ENCODE results near the gene CENPF.

CENPF gene

DNA sequence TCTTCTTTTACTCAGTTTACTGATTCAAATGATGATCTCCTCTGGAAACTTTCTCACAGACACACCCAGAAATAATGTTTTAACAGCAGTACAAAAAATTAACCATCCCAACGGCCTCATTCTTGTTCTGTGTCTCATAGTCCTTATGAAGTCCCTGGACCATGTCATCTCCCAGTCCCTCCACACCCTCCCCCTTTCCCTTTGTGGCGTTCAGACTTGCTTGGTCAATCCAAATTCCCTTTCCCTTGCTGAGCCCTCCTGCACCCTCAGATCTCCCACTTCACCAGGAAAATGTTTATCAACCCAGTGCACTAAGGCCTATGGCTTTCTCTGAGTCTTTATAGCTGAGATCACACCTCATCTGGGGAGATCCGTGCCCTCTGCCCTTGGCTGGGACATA is 85.9 kb downstream of the CENPF start:
- Mint-ChIP-seq H3K4me3 (no peak overlapping the region), H3K27ac (no peak overlapping the region), H3K36me3 (ENCODE audit: low read depth) (no peaks in the 10 kb centered on the region), H3K4me1 (peaks cover 9% of the 10 kb centered on the region), H3K27me3 (ENCODE audit: low read depth) (peaks cover 3% of the 10 kb centered on the region), H3K9me3 (no peaks in the 10 kb centered on the region)
- TF ChIP-seq, protein P1, sequence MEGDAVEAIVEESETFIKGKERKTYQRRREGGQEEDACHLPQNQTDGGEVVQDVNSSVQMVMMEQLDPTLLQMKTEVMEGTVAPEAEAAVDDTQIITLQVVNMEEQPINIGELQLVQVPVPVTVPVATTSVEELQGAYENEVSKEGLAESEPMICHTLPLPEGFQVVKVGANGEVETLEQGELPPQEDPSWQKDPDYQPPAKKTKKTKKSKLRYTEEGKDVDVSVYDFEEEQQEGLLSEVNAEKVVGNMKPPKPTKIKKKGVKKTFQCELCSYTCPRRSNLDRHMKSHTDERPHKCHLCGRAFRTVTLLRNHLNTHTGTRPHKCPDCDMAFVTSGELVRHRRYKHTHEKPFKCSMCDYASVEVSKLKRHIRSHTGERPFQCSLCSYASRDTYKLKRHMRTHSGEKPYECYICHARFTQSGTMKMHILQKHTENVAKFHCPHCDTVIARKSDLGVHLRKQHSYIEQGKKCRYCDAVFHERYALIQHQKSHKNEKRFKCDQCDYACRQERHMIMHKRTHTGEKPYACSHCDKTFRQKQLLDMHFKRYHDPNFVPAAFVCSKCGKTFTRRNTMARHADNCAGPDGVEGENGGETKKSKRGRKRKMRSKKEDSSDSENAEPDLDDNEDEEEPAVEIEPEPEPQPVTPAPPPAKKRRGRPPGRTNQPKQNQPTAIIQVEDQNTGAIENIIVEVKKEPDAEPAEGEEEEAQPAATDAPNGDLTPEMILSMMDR (IDR thresholded peaks at IDR 0.05; ENCODE audit: unreplicated experiment in 3 of 3), result no peak

DNA sequence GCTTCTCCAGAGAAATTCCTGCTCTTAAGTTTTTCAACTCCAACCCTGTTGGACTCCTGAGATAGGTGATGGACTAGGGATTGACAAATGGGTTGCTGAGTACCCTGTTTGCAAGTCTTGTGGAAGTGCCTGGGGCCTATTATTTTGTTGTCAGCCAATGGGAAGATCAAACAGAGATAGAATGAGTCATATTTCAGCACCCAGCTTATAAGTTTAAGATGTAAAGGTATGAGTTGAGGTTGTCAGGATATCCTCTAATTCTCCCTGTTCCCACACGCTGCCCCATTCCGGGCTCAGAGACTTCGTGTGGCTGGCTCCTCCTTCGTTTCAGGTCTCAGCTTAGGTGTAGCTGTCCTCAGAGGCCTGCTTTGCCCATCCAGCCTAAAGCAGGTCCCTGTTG is 91.8 kb downstream of the CENPF start:
- H3K27ac Mint-ChIP-seq, result no peak overlapping the region
- no peaks in the 10 kb centered on the region for H3K36me3 Mint-ChIP-seq (ENCODE audit: low read depth)
- H3K4me1 Mint-ChIP-seq, result no peaks in the 10 kb centered on the region
- TF ChIP-seq, protein P1 (IDR thresholded peaks at IDR 0.05; ENCODE audit: unreplicated experiment in 3 of 3), result no peak
- peaks cover 11% of the 10 kb centered on the region for H3K9me3 Mint-ChIP-seq
- no peak overlapping the region for H3K4me3 Mint-ChIP-seq
- no peaks in the 10 kb centered on the region for H3K27me3 Mint-ChIP-seq (ENCODE audit: low read depth)

DNA sequence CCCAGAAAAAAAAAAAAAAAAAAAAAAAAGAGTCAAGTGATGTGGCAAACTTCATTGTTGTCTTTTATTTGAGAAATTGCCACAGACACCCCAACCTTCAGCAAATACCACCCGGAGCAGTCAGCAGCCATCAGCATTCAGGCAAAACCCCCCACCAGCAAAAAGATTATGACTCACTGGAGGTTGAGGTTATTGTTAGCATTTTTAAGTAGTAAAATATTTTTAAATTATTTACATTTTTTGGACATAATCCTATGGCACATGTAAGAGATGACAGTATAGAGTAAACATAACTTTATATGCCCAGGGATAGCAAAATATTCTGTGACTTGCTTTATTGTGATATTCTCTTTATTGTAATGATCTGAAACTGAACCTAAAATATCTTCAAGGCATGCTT is 95.6 kb downstream of the CENPF start:
- no peaks in the 10 kb centered on the region for H3K36me3 Mint-ChIP-seq (ENCODE audit: low read depth)
- no peaks in the 10 kb centered on the region for H3K4me1 Mint-ChIP-seq
- no peak overlapping the region for H3K4me3 Mint-ChIP-seq
- H3K27ac Mint-ChIP-seq, result no peak overlapping the region
- H3K27me3 Mint-ChIP-seq (ENCODE audit: low read depth), result no peaks in the 10 kb centered on the region
- peaks cover 11% of the 10 kb centered on the region for H3K9me3 Mint-ChIP-seq
- TF ChIP-seq, protein P1 (IDR thresholded peaks at IDR 0.05; ENCODE audit: unreplicated experiment in 3 of 3), result no peak

DNA sequence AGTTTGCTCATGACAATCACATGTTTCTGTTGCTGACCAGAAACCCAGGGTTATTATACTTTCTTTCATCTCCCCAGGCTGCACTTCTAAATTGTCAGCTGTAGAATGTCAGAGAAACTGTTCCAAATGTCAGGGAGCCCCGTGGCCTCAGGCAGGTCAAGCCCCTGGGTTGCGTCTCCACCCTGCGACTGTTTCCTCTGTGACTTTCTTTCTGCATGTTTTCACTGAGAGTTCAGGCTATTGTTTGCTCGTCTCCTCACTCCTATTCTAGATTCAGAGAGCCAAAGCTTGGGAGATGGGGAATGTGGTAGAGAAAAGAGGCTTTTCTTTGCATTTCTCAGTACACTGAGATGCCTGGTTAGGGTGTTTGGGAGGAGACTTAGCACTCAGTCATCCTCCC is 97.4 kb downstream of the CENPF start:
- no peak overlapping the region for H3K4me3 Mint-ChIP-seq
- H3K4me1 Mint-ChIP-seq, result no peaks in the 10 kb centered on the region
- H3K27me3 Mint-ChIP-seq (ENCODE audit: low read depth), result no peaks in the 10 kb centered on the region
- peaks cover 3% of the 10 kb centered on the region for H3K36me3 Mint-ChIP-seq (ENCODE audit: low read depth)
- TF ChIP-seq, protein P1 (IDR thresholded peaks at IDR 0.05; ENCODE audit: unreplicated experiment in 3 of 3), result no peak
- peak overlapping the region in 2 of 3 experiments; percentile 5 to 64 for H3K27ac Mint-ChIP-seq
- peaks cover 26% of the 10 kb centered on the region for H3K9me3 Mint-ChIP-seq

DNA sequence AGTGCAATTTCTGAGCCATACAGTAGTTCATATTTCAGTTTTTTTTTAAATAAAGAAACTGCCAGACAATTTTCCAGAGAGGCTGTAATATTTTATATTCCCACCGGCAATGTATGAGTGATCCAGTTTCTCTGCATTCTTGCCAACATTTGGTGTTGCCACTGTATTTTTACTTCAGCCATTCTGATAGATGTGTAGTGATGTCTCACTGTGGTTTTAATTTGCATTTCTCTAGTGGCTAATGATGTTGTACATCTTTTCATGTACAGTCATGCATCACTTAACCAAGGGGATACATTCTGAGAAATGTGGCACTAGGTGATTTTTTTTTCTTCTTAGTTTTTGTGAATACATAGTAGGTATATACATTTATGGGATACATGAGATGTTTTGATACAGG is 99.6 kb downstream of the CENPF start:
- Mint-ChIP-seq H3K36me3 (ENCODE audit: low read depth) (peaks cover 3% of the 10 kb centered on the region), H3K4me3 (no peak overlapping the region), H3K9me3 (peaks cover 31% of the 10 kb centered on the region), H3K27me3 (ENCODE audit: low read depth) (no peaks in the 10 kb centered on the region), H3K4me1 (no peaks in the 10 kb centered on the region), H3K27ac (no peak overlapping the region)
- TF ChIP-seq, protein P1 (IDR thresholded peaks at IDR 0.05; ENCODE audit: unreplicated experiment in 3 of 3), result no peak

DNA sequence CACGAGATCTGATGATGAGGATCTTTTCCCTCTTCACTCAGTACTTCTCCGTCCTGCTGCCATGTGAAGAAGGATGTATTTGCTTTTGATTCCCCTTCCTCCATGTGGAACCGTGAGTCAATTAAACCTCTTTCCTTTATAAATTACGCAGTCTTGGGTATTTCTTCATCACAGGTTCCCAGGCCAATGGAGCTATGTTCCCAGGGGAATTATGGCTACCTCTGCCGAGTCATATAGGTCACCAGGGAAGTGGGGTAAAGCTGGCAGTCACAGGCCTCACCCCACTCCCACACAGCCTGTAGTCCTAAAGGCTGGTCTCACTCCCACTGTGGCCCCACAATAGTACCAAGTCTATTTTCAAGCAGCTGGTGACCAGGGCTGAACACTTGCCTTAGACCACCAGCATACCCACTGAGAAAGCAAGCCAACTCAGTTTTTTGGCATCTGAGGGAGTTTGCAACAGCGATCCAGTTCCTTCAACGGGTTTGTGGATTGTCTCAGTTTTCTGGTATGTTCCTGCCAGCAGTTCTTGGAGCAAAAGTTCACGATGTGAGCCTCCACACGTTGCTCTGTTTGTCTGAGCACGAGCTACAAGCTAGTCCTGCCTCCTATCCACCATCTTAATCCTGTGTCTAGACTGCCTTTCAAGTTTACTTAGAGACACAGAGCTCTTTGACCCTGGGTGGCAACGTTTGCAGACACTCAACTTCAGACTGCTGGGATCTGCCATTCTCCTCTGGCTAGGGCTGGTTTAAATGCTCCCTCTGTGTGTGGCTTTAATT is 104.5 kb downstream of the CENPF start:
- TF ChIP-seq, protein P1 (IDR thresholded peaks at IDR 0.05; ENCODE audit: unreplicated experiment in 3 of 3), result no peak
- Mint-ChIP-seq H3K4me1 (no peaks in the 10 kb centered on the region), H3K4me3 (no peak overlapping the region), H3K36me3 (ENCODE audit: low read depth) (peaks cover 3% of the 10 kb centered on the region), H3K27me3 (ENCODE audit: low read depth) (no peaks in the 10 kb centered on the region), H3K9me3 (peaks cover 29% of the 10 kb centered on the region), H3K27ac (no peak overlapping the region)

Measured in nephron (organoid).